IMR-90 (cell line): Measurements from ENCODE around the gene DPP10. TPM values are rescaled to one million over a fixed set of nuclear protein-coding genes. Genes with fewer than 3 reads are reported as not detected.

Experiments used
- ATAC-seq: fragments of 200-7000 bp; cut with Tn5 transposase; 2 replicates; pipeline ENCODE4 v1.9.1; 2020; ENCODE audit warnings: low read depth, mild to moderate bottlenecking, moderate library complexity
- BruUV-seq: library from RNA; stranded (reverse); fragments of 400-500 nt; replicated peaks from 2 replicates; lab custom pipeline; 2021; lab: Mats Ljungman, UMichigan
- CTCF ChIA-PET: fragments of 300-600 bp; formaldehyde crosslinking; extraction: SDS; loops from one replicate; lab custom pipeline; 2021; ENCODE audit warnings: antibody characterized with exemption; lab: Yijun Ruan, JAX
- POLR2A ChIA-PET: fragments of 300-600 bp; sonication (Branson Sonifier 250); formaldehyde crosslinking; loops from one replicate; lab custom pipeline; 2022; ENCODE audit warnings: antibody characterized with exemption; ENCODE audit not compliant: unreplicated experiment; lab: Charles Lee
- DNase-seq: peaks from one replicate; pipeline ENCODE4 v3.0.0; 2013
- H2AFZ ChIP-seq: replicated peaks from 2 replicates; pipeline ENCODE3; 2013; ENCODE audit warnings: low read length, mild to moderate bottlenecking; ENCODE audit not compliant: poor library complexity
- H2AK5ac ChIP-seq: 2 replicates; pipeline ENCODE4 v1.6.1; 2013; ENCODE audit warnings: low read depth, low read length, inconsistent platforms
- H2AK9ac ChIP-seq: replicated peaks from 2 replicates; pipeline ENCODE3; 2013; ENCODE audit warnings: mild to moderate bottlenecking, low read depth, low read length, moderate library complexity; ENCODE audit not compliant: poor library complexity
- H2BK120ac ChIP-seq: 2 replicates; pipeline ENCODE4 v1.6.1; 2013; ENCODE audit warnings: low read depth, low read length, inconsistent platforms
- H2BK15ac ChIP-seq: 3 replicates; pipeline ENCODE4 v1.6.1; 2013; ENCODE audit warnings: low read depth, low read length, inconsistent platforms
- H2BK20ac ChIP-seq: 2 replicates; pipeline ENCODE4 v1.6.1; 2013; ENCODE audit warnings: low read depth, mild to moderate bottlenecking, inconsistent platforms, low read length, moderate library complexity
- H2BK5ac ChIP-seq: 2 replicates; pipeline ENCODE4 v1.6.1; 2013; ENCODE audit warnings: mild to moderate bottlenecking, low read depth, low read length, inconsistent platforms; ENCODE audit not compliant: poor library complexity, severe bottlenecking
- H3K14ac ChIP-seq: replicated peaks from 2 replicates; pipeline ENCODE4 v1.6.1; 2013; ENCODE audit warnings: low read depth, low read length, inconsistent platforms
- H3K18ac ChIP-seq: 2 replicates; pipeline ENCODE4 v1.6.1; 2013; ENCODE audit warnings: low read depth, low read length, control low read depth
- H3K23ac ChIP-seq: 2 replicates; pipeline ENCODE4 v1.6.1; 2013; ENCODE audit warnings: low read depth, low read length, inconsistent platforms
- H3K27ac ChIP-seq: 2 replicates; pipeline ENCODE4 v1.5.1; 2013; ENCODE audit warnings: mild to moderate bottlenecking, control low read depth, low read length; ENCODE audit not compliant: insufficient read depth
- H3K27me3 ChIP-seq: 2 replicates; pipeline ENCODE4 v1.6.1; 2013; ENCODE audit warnings: low read length; ENCODE audit not compliant: control insufficient read depth, insufficient read depth
- H3K36me3 ChIP-seq: 2 replicates; pipeline ENCODE4 v1.6.1; 2013; ENCODE audit warnings: low read length, mixed read lengths; ENCODE audit not compliant: control insufficient read depth, insufficient read depth
- H3K4ac ChIP-seq: 2 replicates; pipeline ENCODE4 v1.6.1; 2013; ENCODE audit warnings: low read depth, low read length, inconsistent platforms
- H3K4me1 ChIP-seq: 2 replicates; pipeline ENCODE4 v1.6.1; 2013; ENCODE audit warnings: low read length, mixed read lengths; ENCODE audit not compliant: control insufficient read depth, insufficient read depth
- H3K4me2 ChIP-seq: 2 replicates; pipeline ENCODE4 v1.6.1; 2013; ENCODE audit warnings: low read depth, mild to moderate bottlenecking, control low read depth, low read length, moderate library complexity
- H3K4me3 ChIP-seq: 2 replicates; pipeline ENCODE4 v1.5.1; 2013; ENCODE audit warnings: low read depth, mild to moderate bottlenecking, control low read depth, low read length, moderate library complexity; ENCODE audit not compliant: insufficient read depth
- H3K56ac ChIP-seq: 2 replicates; pipeline ENCODE4 v1.6.1; 2013; ENCODE audit warnings: low read length, inconsistent platforms; ENCODE audit not compliant: insufficient read depth; ENCODE audit errors: extremely low read depth
- H3K79me1 ChIP-seq, 2 experiments: 2 replicates each; pipeline ENCODE4 v1.6.1; 2013; ENCODE audit warnings: low read length in 2 of 2, inconsistent platforms in 1 of 2, low read depth in 1 of 2
- H3K9ac ChIP-seq: 2 replicates; pipeline ENCODE4 v1.6.1; 2013; ENCODE audit warnings: low read depth, low read length, control low read depth
- H3K9me1 ChIP-seq: 2 replicates; pipeline ENCODE4 v1.6.1; 2013; ENCODE audit warnings: low read length, inconsistent platforms; ENCODE audit not compliant: insufficient read depth
- H3K9me3 ChIP-seq: 2 replicates; pipeline ENCODE4 v1.6.1; 2013; ENCODE audit warnings: low read length; ENCODE audit not compliant: control insufficient read depth, insufficient read depth
- H4K20me1 ChIP-seq: 2 replicates; pipeline ENCODE4 v1.6.1; 2013; ENCODE audit warnings: low read length, inconsistent platforms; ENCODE audit not compliant: insufficient read depth
- H4K5ac ChIP-seq: 2 replicates; pipeline ENCODE4 v1.6.1; 2013; ENCODE audit warnings: mild to moderate bottlenecking, low read depth, low read length, control low read depth
- H4K8ac ChIP-seq, 2 experiments: 2 replicates each; pipeline ENCODE4 v1.6.1; 2013; ENCODE audit warnings: low read depth in 2 of 2, low read length in 2 of 2, control low read depth in 1 of 2, inconsistent platforms in 1 of 2
- H4K91ac ChIP-seq: 2 replicates; pipeline ENCODE4 v1.6.1; 2013; ENCODE audit warnings: low read depth, low read length, inconsistent platforms; ENCODE audit not compliant: insufficient read depth
- BHLHE40 ChIP-seq: fragments of 150-350 bp; IDR thresholded peaks from 2 replicates; pipeline ENCODE4 v1.6.1; 2016; ENCODE audit warnings: mild to moderate bottlenecking, low read depth, low read length
- CEBPB ChIP-seq: IDR thresholded peaks from 2 replicates; pipeline ENCODE4 v1.6.1; 2012; ENCODE audit warnings: low read depth, low read length, improper control_type of control experiment
- CHD1 ChIP-seq: IDR thresholded peaks from 2 replicates; pipeline ENCODE4 v1.6.1; 2012; ENCODE audit warnings: low read depth, low read length, improper control_type of control experiment
- CTCF ChIP-seq: conservative IDR thresholded peaks from 2 replicates; pipeline ENCODE4 v1.5.1; 2012; ENCODE audit warnings: mild to moderate bottlenecking, low read depth, low read length, improper control_type of control experiment
- FOS ChIP-seq: fragments of 150-350 bp; IDR thresholded peaks from 2 replicates; pipeline ENCODE4 v1.6.1; 2016; ENCODE audit warnings: low read depth, low read length
- MAFK ChIP-seq: IDR thresholded peaks from 2 replicates; pipeline ENCODE4 v1.6.1; 2012; ENCODE audit warnings: low read depth, low read length, improper control_type of control experiment
- MAZ ChIP-seq: IDR thresholded peaks from 2 replicates; pipeline ENCODE4 v1.6.1; 2012; ENCODE audit warnings: low read depth, mild to moderate bottlenecking, low read length, improper control_type of control experiment, moderate library complexity, borderline replicate concordance
- MXI1 ChIP-seq: IDR thresholded peaks from 2 replicates; pipeline ENCODE4 v1.6.1; 2012; ENCODE audit warnings: low read depth, mild to moderate bottlenecking, low read length, moderate library complexity, borderline replicate concordance
- NFE2L2 ChIP-seq: fragments of 150-350 bp; IDR thresholded peaks from 2 replicates; pipeline ENCODE4 v1.6.1; 2016; ENCODE audit warnings: low read depth, mild to moderate bottlenecking, low read length
- POLR2A ChIP-seq: IDR thresholded peaks from 2 replicates; pipeline ENCODE4 v1.6.1; 2012; ENCODE audit warnings: mild to moderate bottlenecking, low read depth, low read length
- RAD21 ChIP-seq: IDR thresholded peaks from 2 replicates; pipeline ENCODE4 v1.6.1; 2012; ENCODE audit warnings: low read length, improper control_type of control experiment
- RCOR1 ChIP-seq: IDR thresholded peaks from 2 replicates; pipeline ENCODE4 v1.6.1; 2012; ENCODE audit warnings: mild to moderate bottlenecking, low read length, improper control_type of control experiment; ENCODE audit not compliant: insufficient replicate concordance
- RFX5 ChIP-seq: IDR thresholded peaks from 2 replicates; pipeline ENCODE4 v1.8.0; 2012; ENCODE audit warnings: low read depth, mild to moderate bottlenecking, low read length, moderate library complexity
- SMC3 ChIP-seq: fragments of 150-350 bp; IDR thresholded peaks from 2 replicates; pipeline ENCODE4 v1.6.1; 2016; ENCODE audit warnings: low read depth, mild to moderate bottlenecking, antibody characterized with exemption, low read length, moderate library complexity
- WGBS, 2 experiments: methylation state at CpG; one replicate each; pipeline versions ENCODE4 v1.1.5 to v1.1.7; 2013; ENCODE audit warnings: missing lambda C conversion rate in 2 of 2; ENCODE audit not compliant: insufficient read length in 1 of 2; ENCODE audit errors: extremely low coverage in 2 of 2; 5-methylcytosine and 5-hydroxymethylcytosine counted together
- dilution Hi-C: fragments of 300-500 bp; cut with HindIII; formaldehyde crosslinking; loops from one replicate; pipeline ENCODE4 v1.14.3; 2018; ENCODE audit warnings: low sequenced_read_pairs; ENCODE audit not compliant: unreplicated experiment
- in situ Hi-C: fragments of 300-500 bp; cut with MboI; formaldehyde crosslinking; loops from 3 replicates; pipeline ENCODE4 v1.14.3; 2019; ENCODE audit warnings: low sequenced_read_pairs, inconsistent platforms, mixed read lengths
- intact Hi-C: fragments of 100-400 bp; cut with micrococcal nuclease; formaldehyde crosslinking; loops from 2 replicates; pipeline ENCODE4 v1.10.0; 2022
- polyA plus RNA-seq, 3 experiments: library from polyadenylated mRNA; depleted of rRNA; stranded (reverse); fragments of >200 nt; gene quantifications; 2 replicates each; pipeline ENCODE4 v1.2.3, GENCODE V29; 2012; ENCODE audit warnings: low replicate concordance in 1 of 3
- total RNA-seq: library from RNA; depleted of rRNA; stranded (reverse); fragments of >200 nt; gene quantifications from 2 replicates; pipeline ENCODE4 v1.2.3, GENCODE V29; 2012
- TF ChIP-seq, protein P1 (sequence below): fragments of 150-350 bp; IDR thresholded peaks from 2 replicates; pipeline ENCODE4 v1.6.1; 2016; ENCODE audit warnings: low read depth, mild to moderate bottlenecking, low read length, moderate library complexity, borderline replicate concordance
- TF ChIP-seq, protein P2 (sequence below): fragments of 150-350 bp; IDR thresholded peaks from 2 replicates; pipeline ENCODE4 v1.6.1; 2017; ENCODE audit warnings: mild to moderate bottlenecking, antibody characterized with exemption, low read length, low read depth

DPP10 gene
- total and polyA plus RNA-seq, 2 of the 4 experiments (the other 2 are of a cell fraction) = not detected

DNA sequence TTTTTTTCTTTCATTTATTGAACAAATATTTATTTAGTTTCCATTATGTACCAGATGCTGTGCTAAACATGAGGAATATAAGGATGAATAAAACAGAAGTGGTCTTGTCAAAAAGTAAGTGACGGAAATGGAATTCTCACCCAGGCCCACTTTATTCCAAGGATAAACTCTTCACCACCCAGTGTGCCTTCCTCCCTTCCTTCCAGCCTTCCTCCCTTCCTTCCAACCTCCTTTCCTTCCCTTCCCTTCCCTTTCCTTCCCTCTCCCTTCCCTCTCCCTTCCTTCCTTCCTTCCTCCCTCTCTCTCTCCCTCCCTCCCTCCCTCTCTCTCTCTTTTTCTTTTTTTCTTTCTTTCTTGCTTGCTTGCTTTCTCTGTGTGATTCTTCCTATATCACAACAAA, 240.8 kb downstream of the DPP10 start:
- dilution Hi-C loops = no loop called here
- WGBS, 2 experiments = no CpG with 5 or more reads among the region's 1 CpG
- Histone ChIP-seq H2BK5ac (no peak overlapping the region), H2BK15ac (no peak overlapping the region), H2BK20ac (no peak overlapping the region), H2AK5ac (no peak overlapping the region), H4K91ac (no peak overlapping the region), H3K27me3 (no peaks in the 10 kb centered on the region), H3K18ac (no peak overlapping the region), H3K4me2 (no peak overlapping the region), H3K4me3 (no peak overlapping the region), H3K36me3 (no peaks in the 10 kb centered on the region), H3K9me3 (no peaks in the 10 kb centered on the region), H3K9ac (no peak overlapping the region), H4K8ac (no peak overlapping the region), H3K9me1 (no peaks in the 10 kb centered on the region), H3K23ac (no peak overlapping the region), H3K27ac (no peak overlapping the region), H3K4ac (no peak overlapping the region), H3K79me1 (no peaks in the 10 kb centered on the region), H4K5ac (no peak overlapping the region), H4K20me1 (no peaks in the 10 kb centered on the region), H3K14ac (no peak overlapping the region), H2BK120ac (no peak overlapping the region), H2AK9ac (no peak overlapping the region), H2AFZ (no peak overlapping the region), H3K4me1 (no peaks in the 10 kb centered on the region), H3K56ac (no peak overlapping the region)
- TF ChIP-seq, protein P1, sequence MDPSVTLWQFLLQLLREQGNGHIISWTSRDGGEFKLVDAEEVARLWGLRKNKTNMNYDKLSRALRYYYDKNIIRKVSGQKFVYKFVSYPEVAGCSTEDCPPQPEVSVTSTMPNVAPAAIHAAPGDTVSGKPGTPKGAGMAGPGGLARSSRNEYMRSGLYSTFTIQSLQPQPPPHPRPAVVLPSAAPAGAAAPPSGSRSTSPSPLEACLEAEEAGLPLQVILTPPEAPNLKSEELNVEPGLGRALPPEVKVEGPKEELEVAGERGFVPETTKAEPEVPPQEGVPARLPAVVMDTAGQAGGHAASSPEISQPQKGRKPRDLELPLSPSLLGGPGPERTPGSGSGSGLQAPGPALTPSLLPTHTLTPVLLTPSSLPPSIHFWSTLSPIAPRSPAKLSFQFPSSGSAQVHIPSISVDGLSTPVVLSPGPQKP = no peak
- no peak for TF ChIP-seq RCOR1
- TF ChIP-seq MXI1 = no peak
- no peak for TF ChIP-seq SMC3
- TF ChIP-seq CEBPB = no peak
- TF ChIP-seq MAZ = no peak
- TF ChIP-seq RAD21 = no peak
- TF ChIP-seq POLR2A = no peak
- no peak for TF ChIP-seq CTCF
- TF ChIP-seq CHD1 = no peak
- TF ChIP-seq NFE2L2 = no peak
- TF ChIP-seq BHLHE40 = no peak
- TF ChIP-seq RFX5 = no peak
- no peak for TF ChIP-seq MAFK
- TF ChIP-seq FOS = no peak
- TF ChIP-seq, protein P2, sequence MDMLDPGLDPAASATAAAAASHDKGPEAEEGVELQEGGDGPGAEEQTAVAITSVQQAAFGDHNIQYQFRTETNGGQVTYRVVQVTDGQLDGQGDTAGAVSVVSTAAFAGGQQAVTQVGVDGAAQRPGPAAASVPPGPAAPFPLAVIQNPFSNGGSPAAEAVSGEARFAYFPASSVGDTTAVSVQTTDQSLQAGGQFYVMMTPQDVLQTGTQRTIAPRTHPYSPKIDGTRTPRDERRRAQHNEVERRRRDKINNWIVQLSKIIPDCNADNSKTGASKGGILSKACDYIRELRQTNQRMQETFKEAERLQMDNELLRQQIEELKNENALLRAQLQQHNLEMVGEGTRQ = no peak
- ChIA-PET POLR2A (no interaction called here), CTCF (no interaction called here)
- in situ Hi-C loops = no loop called here
- ATAC-seq (no peak), DNase-seq (no peak)
- BruUV-seq = no TSS peak
- intact Hi-C loops = no loop called here
